GM18520 (cell line): Measurements from ENCODE around the gene TTLL11.

Source experiments
- ATAC-seq: cut with Tn5 transposase; IDR thresholded peaks from one replicate; pipeline ENCODE4 v1.9.1; 2021; ENCODE audit not compliant: unreplicated experiment

Gene TTLL11

GRCh38 chr9:121840838-121841760 lies 252.0 kb downstream of the TTLL11 start:
- no peak for ATAC-seq

GRCh38 chr9:121839726-121840500 lies 253.2 kb downstream of the TTLL11 start:
- ATAC-seq = peak; percentile 81

GRCh38 chr9:121838746-121839669 lies 254.1 kb downstream of the TTLL11 start:
- no peak for ATAC-seq

GRCh38 chr9:121837113-121837961 lies 255.8 kb downstream of the TTLL11 start:
- no peak for ATAC-seq

GRCh38 chr9:121836366-121836885 lies 256.7 kb downstream of the TTLL11 start:
- no peak for ATAC-seq

- ATAC-seq = no peak
These were observed 257.3 kb downstream of the TTLL11 start for GRCh38 chr9:121835587-121836365.

- ATAC-seq = no peak
These were observed 260.0 kb downstream of the TTLL11 start for GRCh38 chr9:121833061-121833460.

GRCh38 chr9:121831869-121832268 lies 261.2 kb downstream of the TTLL11 start:
- no peak for ATAC-seq

GRCh38 chr9:121830441-121831140 lies 262.5 kb downstream of the TTLL11 start:
- ATAC-seq = no peak

GRCh38 chr9:121827251-121827967 lies 265.7 kb downstream of the TTLL11 start:
- no peak for ATAC-seq

- ATAC-seq = no peak
These were observed 266.4 kb downstream of the TTLL11 start for GRCh38 chr9:121826711-121827110.

GRCh38 chr9:121825031-121825691 lies 267.9 kb downstream of the TTLL11 start:
- ATAC-seq = no peak

GRCh38 chr9:121824651-121825030 lies 268.5 kb downstream of the TTLL11 start:
- no peak for ATAC-seq

GRCh38 chr9:121823451-121824169 lies 269.5 kb downstream of the TTLL11 start:
- ATAC-seq = no peak

- no peak for ATAC-seq
These were observed 270.7 kb downstream of the TTLL11 start for GRCh38 chr9:121822093-121823085.
